Coronary artery (tissue), 2 donors: ENCODE results near the gene ITPK1.

Experiments
- DNase-seq: peaks from one replicate; pipeline ENCODE4 v3.0.0-alpha.2; 2017; ENCODE audit warnings: low spot score
- H3K27ac ChIP-seq, 2 donors: fragments of 200-600 bp; sonication (generic); one replicate each; pipeline ENCODE4 v1.5.1; 2016 to 2019
- H3K4me3 ChIP-seq: fragments of 200-600 bp; sonication (generic); 2 replicates; pipeline ENCODE4 v1.5.1; 2016; ENCODE audit warnings: mild to moderate bottlenecking, moderate library complexity
- CTCF ChIP-seq: fragments of 200-600 bp; sonication (generic); IDR thresholded peaks from one replicate; pipeline ENCODE4 v1.5.1; 2019; ENCODE audit warnings: antibody characterized with exemption

ITPK1 gene

DNA sequence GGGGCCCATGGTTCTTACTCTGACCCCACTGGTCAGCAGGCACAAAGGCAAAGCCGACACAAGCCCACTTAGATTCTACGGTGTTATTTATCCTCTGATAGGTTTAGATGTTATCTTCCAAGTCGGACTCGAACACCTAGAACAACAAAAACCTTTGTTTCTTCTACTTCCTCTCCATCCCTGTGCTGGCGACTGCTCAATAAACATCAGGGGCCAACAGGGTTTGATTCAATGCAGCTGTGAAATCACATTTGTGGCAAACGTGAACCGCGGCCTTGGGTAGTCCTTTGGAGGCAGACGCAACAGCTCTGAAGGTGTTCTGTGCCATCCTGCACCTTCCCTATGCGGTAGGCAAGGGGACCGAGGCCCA lies 105.6 kb downstream of the ITPK1 start:
- Histone ChIP-seq H3K4me3 (no peak overlapping the region), H3K27ac (peak overlapping the region in 1 of 2 donors; percentile 15)
- no peak for TF ChIP-seq CTCF
- no peak for DNase-seq

DNA sequence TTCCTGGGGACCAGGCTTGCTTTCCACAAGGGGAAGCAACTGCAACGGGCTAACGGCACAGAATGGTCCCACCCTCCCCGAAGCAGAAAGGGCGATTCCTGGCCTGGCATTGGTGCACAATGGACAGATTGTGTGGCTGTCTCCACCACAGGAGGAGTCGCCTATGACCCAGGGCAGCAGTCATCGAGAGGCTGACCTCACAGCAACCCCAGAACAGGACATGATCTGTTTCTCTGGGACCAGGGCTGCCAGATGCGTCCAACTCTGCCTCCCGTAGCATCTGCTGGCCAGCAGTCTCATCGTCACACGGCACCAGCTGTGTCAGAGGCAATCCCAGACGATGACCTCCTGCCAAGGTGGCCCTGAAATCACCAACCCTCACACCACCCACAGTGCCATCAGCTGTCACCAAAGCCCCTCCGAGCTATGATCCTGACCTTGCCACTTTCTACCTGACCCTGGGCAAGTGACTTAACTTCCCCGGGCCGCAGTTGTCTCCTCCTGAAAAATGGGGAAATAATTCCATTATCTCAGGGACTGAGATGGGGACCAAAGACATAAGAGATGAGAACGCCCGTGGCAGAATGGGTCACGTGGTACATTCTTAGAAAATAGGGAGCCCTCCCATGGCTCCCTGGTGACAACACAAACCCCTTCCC lies 106.1 kb downstream of the ITPK1 start:
- no peak overlapping the region for H3K4me3 ChIP-seq
- no peak for DNase-seq
- no peak overlapping the region for H3K27ac ChIP-seq
- no peak for TF ChIP-seq CTCF

DNA sequence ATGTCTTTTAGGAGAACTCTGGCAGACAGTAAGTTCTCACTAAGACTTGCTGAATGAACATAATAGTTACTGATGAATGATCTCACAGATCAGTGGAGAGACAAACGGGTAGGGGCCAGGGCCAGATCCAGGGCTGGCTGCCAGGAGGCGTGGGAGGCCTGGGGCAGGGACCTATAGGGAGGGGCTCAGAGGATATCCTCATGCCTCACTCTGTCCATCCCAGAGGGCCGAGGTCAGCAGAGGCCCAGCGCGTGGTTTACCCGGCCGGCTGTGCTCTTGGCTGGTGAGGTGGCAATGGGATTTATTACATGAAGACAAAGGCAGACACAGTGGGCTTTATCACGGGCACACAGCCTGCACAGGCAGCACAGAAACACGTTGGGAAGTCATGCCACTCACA lies 107.3 kb downstream of the ITPK1 start:
- DNase-seq = no peak
- TF ChIP-seq CTCF = no peak
- H3K27ac ChIP-seq = peak overlapping the region in 1 of 2 donors; percentile 87
- H3K4me3 ChIP-seq = no peak overlapping the region

- no peak for TF ChIP-seq CTCF
- H3K4me3 ChIP-seq = no peak overlapping the region
- peak; percentile 83 for DNase-seq
- peak overlapping the region; percentile 27 to 87 for H3K27ac ChIP-seq
Observed at GRCh38 chr14:93007225-93007997, 108.3 kb downstream of the ITPK1 start.

- no peak for DNase-seq
- no peak for TF ChIP-seq CTCF
- Histone ChIP-seq H3K27ac (peak overlapping the region; percentile 27 to 87), H3K4me3 (no peak overlapping the region)
Observed at GRCh38 chr14:93006567-93007051, 109.1 kb downstream of the ITPK1 start.

DNA sequence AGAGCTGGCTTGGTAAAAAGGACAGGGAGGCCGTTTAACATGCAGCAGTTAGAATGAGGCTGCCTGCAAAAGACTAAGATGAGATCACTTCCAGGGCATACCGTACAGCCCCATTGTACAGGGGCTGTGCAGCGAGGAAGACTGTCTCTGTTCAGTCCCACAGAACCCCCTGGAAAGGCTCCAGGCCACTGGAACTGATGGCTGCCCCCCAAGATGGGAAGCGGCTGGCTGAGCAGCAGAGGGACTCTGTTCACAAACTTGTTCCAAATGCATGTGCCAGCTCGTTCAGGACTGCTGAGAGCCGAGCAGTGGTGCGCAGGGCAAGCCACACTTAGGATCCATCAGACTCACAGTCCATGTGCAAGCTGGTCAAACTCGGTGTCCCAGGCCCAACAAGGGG lies 109.9 kb downstream of the ITPK1 start:
- DNase-seq = no peak
- no peak overlapping the region for H3K4me3 ChIP-seq
- H3K27ac ChIP-seq = peak overlapping the region; percentile 21 to 87
- TF ChIP-seq CTCF = no peak
